Body of pancreas (tissue), 4 donors: ENCODE measurements around the gene LEMD3. TPM values are rescaled to one million over a fixed set of nuclear protein-coding genes. Genes with fewer than 3 reads are reported as not detected.
A peak's percentile ranks its signal among the peaks of the same experiment; 100 is the strongest.

Experiments
- ATAC-seq: fragments of 150-250 bp; one replicate; pipeline ENCODE4 v1.9.1; 2016
- DNase-seq, 4 donors: peaks; one replicate each; pipeline ENCODE4 v3.0.0-alpha.2; 2019
- H3K27ac ChIP-seq, 4 donors: fragments of 200-600 bp; sonication (generic); 1 replicate in 3 of 4; 2 replicates in 1 of 4; pipeline versions ENCODE4 v1.5.1 to v1.6.1; 2016 to 2019; ENCODE audit warnings: mild to moderate bottlenecking in 1 of 4, mixed read lengths in 1 of 4, moderate library complexity in 1 of 4
- H3K27me3 ChIP-seq, 2 donors: fragments of 200-600 bp; sonication (generic); one replicate each; pipeline ENCODE4 v1.6.0; 2016; ENCODE audit warnings: mild to moderate bottlenecking in 1 of 2
- H3K36me3 ChIP-seq, 2 donors: fragments of 200-600 bp; sonication (generic); replicated peaks in 1 of 2; 2 replicates each; pipeline ENCODE4 v1.5.1; 2016; ENCODE audit warnings: low read depth in 2 of 2; ENCODE audit not compliant: insufficient read depth in 1 of 2
- H3K4me1 ChIP-seq: fragments of 200-600 bp; sonication (generic); one replicate; pipeline ENCODE4 v1.6.0; 2016
- H3K4me3 ChIP-seq, 2 donors: fragments of 200-600 bp; sonication (generic); 1 replicate in 1 of 2; 2 replicates in 1 of 2; pipeline ENCODE4 v1.5.1; 2016 to 2019
- H3K9me3 ChIP-seq, 3 donors: fragments of 200-600 bp; sonication (generic); 1 replicate in 2 of 3; 2 replicates in 1 of 3; pipeline ENCODE4 v1.5.1; 2016
- POLR2A ChIP-seq, 3 donors: fragments of 450-650 bp; IDR thresholded peaks; one replicate each; pipeline ENCODE4 v1.6.1; 2016; ENCODE audit warnings: antibody characterized with exemption in 3 of 3, mild to moderate bottlenecking in 2 of 3
- WGBS, 2 donors: methylation state at CpG; one replicate each; pipeline ENCODE4 v1.1.5; 2017; 5-methylcytosine and 5-hydroxymethylcytosine counted together
- intact Hi-C: fragments of 100-400 bp; cut with DNase I; formaldehyde crosslinking; loops from one replicate; pipeline ENCODE4 v1.15.1; 2023
- total RNA-seq, 2 donors: library from RNA; depleted of rRNA; stranded (reverse); fragments of >200 nt; gene quantifications; one replicate each; pipeline ENCODE4 v1.1.0, GENCODE V29; 2016
- TF ChIP-seq, protein P1 (sequence below), 7 experiments: fragments of 450-650 bp in 4 of 7; fragments of 200-600 bp in 3 of 7; sonication (generic) in 3 of 7; IDR thresholded peaks; one replicate each; pipeline ENCODE4 v1.5.1; 2016 to 2019; ENCODE audit warnings: antibody characterized with exemption in 7 of 7

The LEMD3 gene
- total RNA-seq, 2 donors from 2014 or later, result 19.5 to 28.3 TPM

DNA sequence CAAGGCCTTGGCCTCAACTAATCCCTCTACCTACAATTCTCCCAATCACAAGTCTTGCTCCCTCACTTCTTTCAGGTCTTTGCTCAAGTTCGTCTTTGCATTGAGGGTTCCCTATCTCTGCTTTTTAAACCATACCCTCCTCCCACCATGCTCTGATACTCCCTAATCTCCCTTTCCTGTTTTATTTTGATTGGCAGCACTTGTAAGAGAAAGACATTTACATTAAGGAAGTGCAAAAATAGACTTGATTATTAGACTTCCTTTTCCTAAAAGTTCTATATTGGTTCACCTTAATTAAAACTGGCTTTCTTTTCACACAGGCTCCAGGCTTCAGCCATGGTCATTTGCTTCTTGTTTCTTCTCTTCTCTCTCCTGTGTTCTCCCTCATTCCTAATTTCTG lies 30.0 kb upstream of the LEMD3 start:
- Histone ChIP-seq H3K27ac (no peak overlapping the region), H3K27me3 (no peaks in the 10 kb centered on the region), H3K9me3 (no peaks in the 10 kb centered on the region), H3K4me1 (no peaks in the 10 kb centered on the region), H3K4me3 (no peak overlapping the region), H3K36me3 (no peaks in the 10 kb centered on the region)
- ATAC-seq, result no peak
- TF ChIP-seq, protein P1, sequence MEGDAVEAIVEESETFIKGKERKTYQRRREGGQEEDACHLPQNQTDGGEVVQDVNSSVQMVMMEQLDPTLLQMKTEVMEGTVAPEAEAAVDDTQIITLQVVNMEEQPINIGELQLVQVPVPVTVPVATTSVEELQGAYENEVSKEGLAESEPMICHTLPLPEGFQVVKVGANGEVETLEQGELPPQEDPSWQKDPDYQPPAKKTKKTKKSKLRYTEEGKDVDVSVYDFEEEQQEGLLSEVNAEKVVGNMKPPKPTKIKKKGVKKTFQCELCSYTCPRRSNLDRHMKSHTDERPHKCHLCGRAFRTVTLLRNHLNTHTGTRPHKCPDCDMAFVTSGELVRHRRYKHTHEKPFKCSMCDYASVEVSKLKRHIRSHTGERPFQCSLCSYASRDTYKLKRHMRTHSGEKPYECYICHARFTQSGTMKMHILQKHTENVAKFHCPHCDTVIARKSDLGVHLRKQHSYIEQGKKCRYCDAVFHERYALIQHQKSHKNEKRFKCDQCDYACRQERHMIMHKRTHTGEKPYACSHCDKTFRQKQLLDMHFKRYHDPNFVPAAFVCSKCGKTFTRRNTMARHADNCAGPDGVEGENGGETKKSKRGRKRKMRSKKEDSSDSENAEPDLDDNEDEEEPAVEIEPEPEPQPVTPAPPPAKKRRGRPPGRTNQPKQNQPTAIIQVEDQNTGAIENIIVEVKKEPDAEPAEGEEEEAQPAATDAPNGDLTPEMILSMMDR (IDR thresholded peaks at IDR 0.05), result no peak
- no peak for TF ChIP-seq POLR2A (IDR thresholded peaks at IDR 0.05)
- intact Hi-C loops, result no loop called here
- DNase-seq, result no peak
- 47 to 52% methylated on average over 1 of the region's 1 CpG for WGBS, 2 donors

DNA sequence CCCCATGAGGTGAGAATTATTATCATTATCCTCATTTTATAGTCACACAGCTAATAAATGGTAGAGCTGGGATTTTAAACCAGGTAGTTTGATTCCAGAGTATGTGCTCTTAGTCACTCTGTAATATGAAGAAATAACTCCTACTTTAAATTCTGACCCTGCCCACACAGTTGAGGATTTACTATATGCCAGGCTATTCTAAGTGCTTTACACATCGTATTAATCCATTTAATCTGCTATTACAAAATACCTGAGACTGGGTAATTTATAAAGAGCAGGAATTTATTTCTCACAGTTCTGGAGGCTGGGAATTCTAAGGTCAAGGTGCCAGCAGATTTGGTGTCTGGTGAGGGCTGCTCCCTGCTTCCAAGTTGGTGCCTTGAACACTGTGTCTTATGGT lies 28.6 kb upstream of the LEMD3 start:
- no peak for ATAC-seq
- no peak overlapping the region for H3K4me3 ChIP-seq
- TF ChIP-seq POLR2A (IDR thresholded peaks at IDR 0.05), result no peak
- TF ChIP-seq, protein P1 (IDR thresholded peaks at IDR 0.05), result no peak
- intact Hi-C loops, result no loop called here
- H3K9me3 ChIP-seq, result no peaks in the 10 kb centered on the region
- H3K27me3 ChIP-seq, result no peaks in the 10 kb centered on the region
- WGBS, 2 donors, result 67 to 71% methylated on average over 1 of the region's 1 CpG
- H3K4me1 ChIP-seq, result no peaks in the 10 kb centered on the region
- no peak overlapping the region for H3K27ac ChIP-seq
- no peak for DNase-seq
- H3K36me3 ChIP-seq, result no peaks in the 10 kb centered on the region

DNA sequence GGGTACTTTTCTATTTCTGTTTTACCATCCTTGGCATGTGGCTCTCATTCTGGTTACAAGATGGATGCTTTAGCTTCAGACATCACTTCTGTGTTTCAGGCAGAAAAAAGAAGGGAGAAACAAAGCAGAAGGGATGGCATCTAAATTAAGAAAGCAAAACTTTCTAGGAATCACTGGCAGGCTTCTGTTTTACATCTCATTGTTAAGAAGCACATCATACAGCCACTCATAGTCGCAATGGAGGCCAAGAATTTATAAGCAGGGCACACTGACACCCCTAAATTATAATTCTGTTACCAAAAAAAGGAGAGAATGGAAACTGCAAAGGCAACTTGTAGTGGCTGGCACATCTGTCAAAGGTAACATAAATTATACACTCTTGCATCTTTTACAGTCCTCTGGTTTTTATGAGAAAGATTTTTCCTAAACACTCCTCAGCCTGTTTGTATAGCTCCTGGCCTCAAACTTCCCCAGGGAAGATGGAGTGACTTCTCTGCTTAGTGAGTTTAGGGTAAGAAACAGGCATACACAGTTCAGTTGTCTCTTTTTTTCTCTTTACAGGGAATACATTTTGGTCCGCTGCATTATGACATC lies 22.0 kb upstream of the LEMD3 start:
- TF ChIP-seq, protein P1 (IDR thresholded peaks at IDR 0.05), result no peak
- TF ChIP-seq POLR2A (IDR thresholded peaks at IDR 0.05), result no peak
- no peak for ATAC-seq
- Histone ChIP-seq H3K27ac (no peak overlapping the region), H3K4me1 (no peaks in the 10 kb centered on the region), H3K9me3 (no peaks in the 10 kb centered on the region), H3K4me3 (no peak overlapping the region), H3K27me3 (no peaks in the 10 kb centered on the region), H3K36me3 (no peaks in the 10 kb centered on the region)
- WGBS, 2 donors, result 73 to 76% methylated on average over 2 of the region's 2 CpGs
- intact Hi-C loops, result no loop called here
- no peak for DNase-seq

DNA sequence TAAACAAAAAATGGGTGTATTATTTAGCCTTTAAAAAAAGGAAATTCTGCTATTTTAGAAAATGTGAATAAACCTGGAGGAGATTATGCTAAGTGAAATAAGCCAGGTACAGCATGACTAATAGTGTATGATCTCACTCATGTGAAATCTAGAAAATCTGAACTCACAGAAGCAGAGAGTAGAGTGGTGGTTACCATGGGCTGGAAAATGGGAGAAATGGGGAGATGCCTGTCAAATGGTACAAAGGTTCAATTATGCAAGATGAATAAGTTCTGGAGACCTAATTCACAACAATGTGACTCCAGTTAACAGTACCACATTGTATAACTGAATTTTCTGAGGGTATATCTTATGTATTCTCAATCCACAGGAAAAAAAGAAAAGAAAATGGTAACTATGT lies 17.4 kb upstream of the LEMD3 start:
- Histone ChIP-seq H3K27me3 (no peaks in the 10 kb centered on the region), H3K4me1 (no peaks in the 10 kb centered on the region), H3K9me3 (no peaks in the 10 kb centered on the region), H3K4me3 (no peak overlapping the region), H3K36me3 (no peaks in the 10 kb centered on the region), H3K27ac (no peak overlapping the region)
- intact Hi-C loops, result no loop called here
- ATAC-seq (peak; percentile 59), DNase-seq (no peak)
- TF ChIP-seq POLR2A (IDR thresholded peaks at IDR 0.05), result no peak
- TF ChIP-seq, protein P1 (IDR thresholded peaks at IDR 0.05), result no peak

DNA sequence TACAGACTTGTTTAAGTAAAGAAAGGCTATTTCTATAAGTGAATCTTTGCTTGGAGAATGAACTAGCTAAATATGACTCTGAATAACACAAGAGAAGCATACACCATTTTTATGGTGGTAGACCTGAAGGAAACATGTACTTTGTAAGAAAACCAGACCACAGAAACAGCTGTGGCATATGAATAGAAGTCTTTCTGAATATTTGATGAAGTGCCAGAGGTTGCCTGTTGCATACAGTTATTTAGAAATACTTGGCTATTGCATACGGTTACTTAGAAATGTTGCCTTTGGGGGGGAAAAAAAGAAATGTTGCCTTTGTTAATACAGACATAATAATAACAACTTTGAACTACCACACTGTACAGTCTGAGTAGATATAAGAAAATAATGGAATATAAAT lies 16.8 kb upstream of the LEMD3 start:
- no peak overlapping the region for H3K27ac ChIP-seq
- no peaks in the 10 kb centered on the region for H3K36me3 ChIP-seq
- WGBS, 2 donors, result 63 to 66% methylated on average over 1 of the region's 1 CpG
- ATAC-seq, result no peak
- no peak for TF ChIP-seq POLR2A (IDR thresholded peaks at IDR 0.05)
- TF ChIP-seq, protein P1 (IDR thresholded peaks at IDR 0.05), result no peak
- H3K27me3 ChIP-seq, result no peaks in the 10 kb centered on the region
- H3K4me1 ChIP-seq, result no peaks in the 10 kb centered on the region
- intact Hi-C loops, result no loop called here
- H3K4me3 ChIP-seq, result no peak overlapping the region
- H3K9me3 ChIP-seq, result no peaks in the 10 kb centered on the region
- DNase-seq, result no peak
